Muscle of arm (tissue), 12 donors: ENCODE data around the gene SCN3B. TPM values are rescaled to one million over a fixed set of nuclear protein-coding genes. Genes with fewer than 3 reads are reported as not detected.

Source experiments
- DNase-seq: peaks from one replicate; pipeline ENCODE4 v3.0.0-alpha.2; 2013
- polyA plus RNA-seq, 12 donors: library from polyadenylated mRNA; unstranded; fragments of 120-200 nt; gene quantifications; one replicate each; pipeline ENCODE4 v1.2.1, GENCODE V29; 2013; ENCODE audit not compliant: insufficient read length in 12 of 12

The SCN3B gene
- polyA plus RNA-seq, 12 donors: 14.2 to 83.9 (median 42.0) TPM

- no peak for DNase-seq
These were observed 52.7 kb downstream of the SCN3B start for GRCh38 chr11:123601743-123602142.

GRCh38 chr11:123601136-123601535, 53.3 kb downstream of the SCN3B start:
- DNase-seq: no peak

GRCh38 chr11:123597859-123598258, 56.6 kb downstream of the SCN3B start:
- no peak for DNase-seq

GRCh38 chr11:123594921-123595320, 59.5 kb downstream of the SCN3B start:
- no peak for DNase-seq

GRCh38 chr11:123594188-123594901, 60.1 kb downstream of the SCN3B start:
- no peak for DNase-seq

- no peak for DNase-seq
These were observed 60.9 kb downstream of the SCN3B start for GRCh38 chr11:123593570-123593969.

GRCh38 chr11:123590296-123590912, 64.0 kb downstream of the SCN3B start:
- DNase-seq: peak; percentile 58

- no peak for DNase-seq
These were observed 65.6 kb downstream of the SCN3B start for GRCh38 chr11:123588864-123589262.

- DNase-seq: no peak
These were observed 66.1 kb downstream of the SCN3B start for GRCh38 chr11:123588117-123588863.

- DNase-seq: no peak
These were observed 66.9 kb downstream of the SCN3B start for GRCh38 chr11:123587559-123587958.

- DNase-seq: no peak
These were observed 67.4 kb downstream of the SCN3B start for GRCh38 chr11:123587044-123587443.

GRCh38 chr11:123586568-123586967, 67.9 kb downstream of the SCN3B start:
- DNase-seq: no peak

GRCh38 chr11:123585706-123586105, 68.7 kb downstream of the SCN3B start:
- no peak for DNase-seq

GRCh38 chr11:123585206-123585605, 69.2 kb downstream of the SCN3B start:
- DNase-seq: no peak

GRCh38 chr11:123584737-123585136, 69.7 kb downstream of the SCN3B start:
- DNase-seq: no peak

- no peak for DNase-seq
These were observed 70.2 kb downstream of the SCN3B start for GRCh38 chr11:123584186-123584585.

GRCh38 chr11:123582992-123583504, 71.4 kb downstream of the SCN3B start:
- DNase-seq: no peak

GRCh38 chr11:123581651-123582399, 72.6 kb downstream of the SCN3B start:
- DNase-seq: no peak

- DNase-seq: peak; percentile 29
These were observed 73.7 kb downstream of the SCN3B start for GRCh38 chr11:123580557-123581275.

GRCh38 chr11:123580137-123580536, 74.3 kb downstream of the SCN3B start:
- DNase-seq: no peak

- no peak for DNase-seq
These were observed 75.0 kb downstream of the SCN3B start for GRCh38 chr11:123579482-123579812.
